ENCODE data around the gene TRAF7.

GRCh38 chr16:2181952-2182351 lies 26.4 kb downstream of the TRAF7 start:
- no peak for TF ChIP-seq POLR2A (IDR thresholded peaks at IDR 0.05)
- no peak for TF ChIP-seq EP300 (IDR thresholded peaks at IDR 0.05)
